Neural cell (in vitro differentiated cells): ENCODE data around the gene ESRP2.

Source experiments
- EP300 ChIP-seq: fragments of 450-650 bp; conservative IDR thresholded peaks from 2 replicates; pipeline ENCODE4 v1.6.1; 2014; ENCODE audit warnings: antibody characterized with exemption, mild to moderate bottlenecking, moderate library complexity; ENCODE audit not compliant: poor library complexity, severe bottlenecking
- EZH2 ChIP-seq: fragments of 200-600, 300-800 bp; shearing (Covaris generic), sonication (generic); IDR thresholded peaks from 2 replicates; pipeline ENCODE4 v1.6.1; 2014; ENCODE audit warnings: antibody characterized with exemption, low read length, borderline replicate concordance, mild to moderate bottlenecking; ENCODE audit not compliant: insufficient read depth, poor library complexity, severe bottlenecking
- TF ChIP-seq, protein P1 (sequence below): fragments of 450-650 bp; IDR thresholded peaks from 2 replicates; pipeline ENCODE4 v1.5.1; 2014; ENCODE audit warnings: antibody characterized with exemption, mild to moderate bottlenecking, moderate library complexity; ENCODE audit not compliant: poor library complexity, severe bottlenecking

DNA sequence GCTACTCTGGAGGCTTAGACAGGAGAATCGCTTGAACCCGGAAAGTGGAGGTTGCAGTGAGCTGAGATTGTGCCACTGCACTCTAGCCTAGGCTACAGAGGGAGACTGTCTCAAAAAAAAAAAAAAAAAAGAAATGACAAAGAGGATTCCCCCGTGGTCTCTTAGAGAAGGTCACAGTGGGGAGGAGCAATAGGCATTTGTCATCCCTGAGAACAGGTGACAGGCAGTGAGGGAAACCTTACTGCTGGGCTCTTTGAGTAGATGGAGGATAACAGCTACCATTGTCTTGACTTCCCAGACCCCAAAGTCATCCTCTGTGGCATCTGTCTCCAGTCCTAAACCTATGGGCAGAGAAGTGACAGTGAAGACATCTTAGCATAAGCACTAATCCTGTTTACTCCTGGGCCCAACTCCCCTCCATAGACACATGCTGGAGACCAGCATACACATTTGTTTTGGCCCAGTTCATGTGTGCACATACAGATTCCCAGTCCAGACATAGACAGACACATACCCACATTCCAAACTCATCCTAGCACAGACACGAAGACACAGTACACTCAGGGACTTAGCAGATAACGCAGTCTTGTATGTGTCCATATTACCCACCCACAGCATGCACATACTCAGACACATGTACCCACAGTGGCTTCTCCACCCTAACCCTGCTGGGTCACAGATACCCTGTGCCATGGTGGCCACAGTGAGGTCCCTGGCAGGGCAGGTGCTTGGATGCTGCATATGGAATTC, 2.7 kb downstream of the ESRP2 start:
- TF ChIP-seq, protein P1, sequence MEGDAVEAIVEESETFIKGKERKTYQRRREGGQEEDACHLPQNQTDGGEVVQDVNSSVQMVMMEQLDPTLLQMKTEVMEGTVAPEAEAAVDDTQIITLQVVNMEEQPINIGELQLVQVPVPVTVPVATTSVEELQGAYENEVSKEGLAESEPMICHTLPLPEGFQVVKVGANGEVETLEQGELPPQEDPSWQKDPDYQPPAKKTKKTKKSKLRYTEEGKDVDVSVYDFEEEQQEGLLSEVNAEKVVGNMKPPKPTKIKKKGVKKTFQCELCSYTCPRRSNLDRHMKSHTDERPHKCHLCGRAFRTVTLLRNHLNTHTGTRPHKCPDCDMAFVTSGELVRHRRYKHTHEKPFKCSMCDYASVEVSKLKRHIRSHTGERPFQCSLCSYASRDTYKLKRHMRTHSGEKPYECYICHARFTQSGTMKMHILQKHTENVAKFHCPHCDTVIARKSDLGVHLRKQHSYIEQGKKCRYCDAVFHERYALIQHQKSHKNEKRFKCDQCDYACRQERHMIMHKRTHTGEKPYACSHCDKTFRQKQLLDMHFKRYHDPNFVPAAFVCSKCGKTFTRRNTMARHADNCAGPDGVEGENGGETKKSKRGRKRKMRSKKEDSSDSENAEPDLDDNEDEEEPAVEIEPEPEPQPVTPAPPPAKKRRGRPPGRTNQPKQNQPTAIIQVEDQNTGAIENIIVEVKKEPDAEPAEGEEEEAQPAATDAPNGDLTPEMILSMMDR = no peak
- TF ChIP-seq EP300 = no peak
- no peak for TF ChIP-seq EZH2
